GM12878 (cell line): ENCODE results near the gene ANKRD31. TPM values are rescaled to one million over a fixed set of nuclear protein-coding genes. Genes with fewer than 3 reads are reported as not detected.

Experiments used
- ATAC-seq: fragments of 200-7000 bp; cut with Tn5 transposase; 3 replicates; pipeline ENCODE4 v1.9.1; 2020; ENCODE audit warnings: mild to moderate bottlenecking, moderate library complexity
- BruUV-seq: library from RNA; stranded (reverse); fragments of 400-500 nt; replicated peaks from 2 replicates; lab custom pipeline; 2021; lab: Mats Ljungman, UMichigan
- CTCF ChIA-PET: fragments of 300-600 bp; sonication (Branson Sonifier 250); formaldehyde crosslinking; extraction: SDS; loops from one replicate; lab custom pipeline; 2021; ENCODE audit warnings: inconsistent platforms; lab: Yijun Ruan, JAX
- POLR2A ChIA-PET: fragments of 350-600 bp; formaldehyde crosslinking; extraction: SDS; loops from one replicate; lab custom pipeline; 2021; ENCODE audit warnings: inconsistent platforms; lab: Charles Lee
- RAD21 ChIA-PET: fragments of 300-600 bp; sonication (Branson Sonifier 250); formaldehyde crosslinking; loops from one replicate; lab custom pipeline; 2023; ENCODE audit warnings: antibody characterized with exemption; ENCODE audit not compliant: unreplicated experiment; lab: Charles Lee
- SMC1A ChIA-PET: fragments of 300-600 bp; sonication (Branson Sonifier 250); formaldehyde crosslinking; loops from one replicate; lab custom pipeline; 2023; ENCODE audit not compliant: unreplicated experiment, uncharacterized antibody; lab: Charles Lee
- DNase-seq: peaks from one replicate; pipeline ENCODE4 v3.0.0-alpha.2; 2011; ENCODE audit warnings: low read depth, low spot score
- FAIRE-seq: peaks from 3 replicates; lab custom pipeline; 2011; peaks lifted over from hg19 to GRCh38; lab: Jason Lieb, UNC
- H2AFZ ChIP-seq: 2 replicates; pipeline ENCODE4 v1.6.0; 2011; ENCODE audit warnings: low read depth, low read length, control low read depth; ENCODE audit not compliant: control insufficient read depth
- H3K27ac ChIP-seq: 2 replicates; pipeline ENCODE4 v1.5.1; 2011; ENCODE audit warnings: control low read depth; ENCODE audit not compliant: control insufficient read depth, insufficient read depth
- H3K27me3 ChIP-seq, 2 experiments: replicated peaks in 1 of 2; 2 replicates each; pipeline versions ENCODE4 v1.6.0 to v1.6.1; 2011; ENCODE audit warnings: low read length in 1 of 2; ENCODE audit not compliant: control insufficient read depth in 2 of 2, insufficient read depth in 2 of 2
- H3K36me3 ChIP-seq, 2 experiments: 2 replicates each; pipeline ENCODE4 v1.5.1; 2011; ENCODE audit warnings: low read length in 1 of 2; ENCODE audit not compliant: control insufficient read depth in 2 of 2, insufficient read depth in 2 of 2
- H3K4me1 ChIP-seq: 2 replicates; pipeline ENCODE4 v1.6.1; 2011; ENCODE audit warnings: mild to moderate bottlenecking, low read length, moderate library complexity, mixed read lengths; ENCODE audit not compliant: control insufficient read depth, insufficient read depth
- H3K4me2 ChIP-seq: 2 replicates; pipeline ENCODE4 v1.6.0; 2011; ENCODE audit warnings: control low read depth; ENCODE audit not compliant: control insufficient read depth, insufficient read depth
- H3K4me3 ChIP-seq: fragments of 200-600 bp; sonication (generic); 2 replicates; pipeline ENCODE4 v1.5.1; 2016
- H3K79me2 ChIP-seq: 2 replicates; pipeline ENCODE4 v1.6.0; 2011; ENCODE audit warnings: low read length; ENCODE audit not compliant: control insufficient read depth, insufficient read depth
- H3K9ac ChIP-seq: 2 replicates; pipeline ENCODE4 v1.8.0; 2011; ENCODE audit warnings: low read length, control low read depth, mixed read lengths; ENCODE audit not compliant: control insufficient read depth, insufficient read depth
- H3K9me3 ChIP-seq: replicated peaks from 3 replicates; pipeline ENCODE4 v1.5.1; 2011; ENCODE audit warnings: mild to moderate bottlenecking, low read length; ENCODE audit not compliant: control insufficient read depth, insufficient read depth
- H4K20me1 ChIP-seq: 2 replicates; pipeline ENCODE4 v1.6.0; 2011; ENCODE audit not compliant: control insufficient read depth, insufficient read depth
- ATF7 ChIP-seq: fragments of 450-650 bp; IDR thresholded peaks from 2 replicates; pipeline ENCODE4 v1.6.1; 2016; ENCODE audit warnings: low read depth, mild to moderate bottlenecking
- CBX3 ChIP-seq: fragments of 200-600 bp; sonication (generic); IDR thresholded peaks from 2 replicates; pipeline ENCODE4 v1.6.1; 2016; ENCODE audit warnings: low read depth, borderline replicate concordance
- HDAC6 ChIP-seq: fragments of 200-600 bp; sonication (generic); IDR thresholded peaks from one replicate; pipeline ENCODE4 v1.8.0; 2017; ENCODE audit warnings: antibody characterized with exemption; ENCODE audit not compliant: unreplicated experiment
- JUND ChIP-seq: IDR thresholded peaks from 2 replicates; pipeline ENCODE4 v1.6.1; 2012; ENCODE audit warnings: low read depth, mild to moderate bottlenecking, low read length, improper control_type of control experiment, moderate library complexity
- LARP7 ChIP-seq: fragments of 450-650 bp; IDR thresholded peaks from 2 replicates; pipeline ENCODE4 v1.6.1; 2017; ENCODE audit warnings: mild to moderate bottlenecking
- MEF2A ChIP-seq: IDR thresholded peaks from 2 replicates; pipeline ENCODE4 v1.6.1; 2011; ENCODE audit warnings: low read depth, mild to moderate bottlenecking, low read length, moderate library complexity; ENCODE audit not compliant: insufficient read depth
- POLR2A ChIP-seq: IDR thresholded peaks from 2 replicates; pipeline ENCODE4 v1.6.1; 2011; ENCODE audit warnings: low read depth, mild to moderate bottlenecking, low read length
- RAD21 ChIP-seq: IDR thresholded peaks from 2 replicates; pipeline ENCODE4 v1.6.1; 2011; ENCODE audit warnings: mild to moderate bottlenecking, low read depth, low read length, moderate library complexity; ENCODE audit not compliant: insufficient read depth
- RAD51 ChIP-seq: fragments of 450-650 bp; IDR thresholded peaks from 2 replicates; pipeline ENCODE4 v1.6.1; 2016; ENCODE audit warnings: moderate library complexity, mild to moderate bottlenecking, inconsistent platforms
- RELA ChIP-seq: fragments of 450-650 bp; IDR thresholded peaks from 2 replicates; pipeline ENCODE4 v1.8.0; 2014; ENCODE audit warnings: borderline replicate concordance; ENCODE audit not compliant: partially characterized antibody
- RUNX3 ChIP-seq: IDR thresholded peaks from 2 replicates; pipeline ENCODE4 v1.6.1; 2012; ENCODE audit warnings: low read length, inconsistent platforms
- SMAD5 ChIP-seq: IDR thresholded peaks from 2 replicates; pipeline ENCODE4 v1.6.1; 2016; ENCODE audit warnings: antibody characterized with exemption, low read depth
- SREBF2 ChIP-seq: IDR thresholded peaks from 2 replicates; pipeline ENCODE4 v1.6.1; 2012; ENCODE audit warnings: mild to moderate bottlenecking, low read length
- WGBS: methylation state at CpG from one replicate; pipeline ENCODE4 v1.1.6; 2016; ENCODE audit warnings: low lambda C conversion rate; ENCODE audit not compliant: insufficient replicate concordance, insufficient coverage; ENCODE audit errors: missing lambda C conversion rate; 5-methylcytosine and 5-hydroxymethylcytosine counted together
- in situ Hi-C: fragments of 300-500 bp; cut with MboI; formaldehyde crosslinking; loops from 9 replicates; pipeline ENCODE4 v1.14.3; 2018; ENCODE audit warnings: mixed read lengths
- intact Hi-C: fragments of 100-400 bp; cut with micrococcal nuclease; formaldehyde crosslinking; loops from one replicate; pipeline ENCODE4 v1.14.2; 2022; ENCODE audit not compliant: unreplicated experiment
- polyA plus RNA-seq, 11 experiments: library from polyadenylated mRNA; depleted of rRNA in 4 of 11; unstranded in 6 of 11; stranded (reverse) in 5 of 11; fragments of >200 nt; fragmentation: Nextera tagmentation in 4 of 11; fragmentation: Illumina TruSeq in 1 of 11; extraction: Ambion mirVana in 4 of 11; extraction: Trizol in 1 of 11; gene quantifications; 1 replicate in 1 of 11; 2 replicates in 10 of 11; pipeline versions ENCODE4 v1.2.1 to v1.2.3, GENCODE V29; 2011 to 2016; ENCODE audit warnings: inconsistent platforms in 2 of 11, missing spikeins in 2 of 11, low read depth in 1 of 11
- total RNA-seq, 4 experiments: library from RNA; depleted of rRNA in 3 of 4; stranded (reverse); fragments of >200 nt in 3 of 4; fragmentation: Illumina TruSeq in 1 of 4; extraction: Trizol in 1 of 4; gene quantifications; 2 replicates each; pipeline versions ENCODE4 v1.2.1 to v1.2.3, GENCODE V29; 2013 to 2021
- TF ChIP-seq, protein P1 (sequence below): fragments of 450-650 bp; IDR thresholded peaks from 2 replicates; pipeline ENCODE4 v1.6.1; 2017; ENCODE audit warnings: borderline replicate concordance
- TF ChIP-seq, protein P2 (sequence below): fragments of 450-650 bp; formaldehyde crosslinking; IDR thresholded peaks from 2 replicates; pipeline ENCODE4 v1.4.0; 2020; ENCODE audit warnings: mild to moderate bottlenecking, moderate library complexity

Gene ANKRD31
- total and polyA plus RNA-seq, 10 of the 15 experiments (the other 5 are each of a cell fraction or from before 2014, with no cell fraction given), result under 0.01 to 0.10 (median 0.04) TPM; not detected in 3

DNA sequence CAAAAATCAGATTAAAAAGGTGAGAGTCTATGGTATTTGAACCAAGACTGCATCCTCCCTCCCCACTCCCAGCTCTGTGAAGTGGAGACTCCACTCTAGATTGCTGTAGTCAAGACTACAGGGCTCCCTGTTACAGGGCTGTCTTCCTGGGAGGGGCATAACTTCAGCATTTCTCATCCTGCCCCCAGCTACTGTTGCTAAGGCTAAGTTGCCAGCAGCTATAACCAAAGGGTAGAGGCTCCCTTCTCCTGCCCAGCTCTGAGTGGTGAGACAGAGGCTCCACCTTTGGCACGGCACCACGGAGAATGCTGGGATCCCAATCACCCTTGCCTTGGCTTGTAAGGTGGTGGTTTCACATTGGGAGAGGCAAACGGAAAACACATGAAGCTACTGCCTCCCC lies 145.1 kb downstream of the ANKRD31 start:
- peaks cover 5 to 8% of the 10 kb centered on the region in 2 experiments; a peak in 3 of 4 replicates for H3K27me3 ChIP-seq
- SMC1A ChIA-PET, result no interaction called here
- TF ChIP-seq RUNX3, result no peak
- TF ChIP-seq RELA, result no peak
- TF ChIP-seq ATF7, result no peak
- H3K79me2 ChIP-seq, result no peaks in the 10 kb centered on the region
- intact Hi-C loops (no loop called here), in situ Hi-C loops (no loop called here)
- no peaks in the 10 kb centered on the region for H4K20me1 ChIP-seq
- FAIRE-seq, result no peak
- CTCF ChIA-PET, result no interaction called here
- H3K4me2 ChIP-seq, result no peak overlapping the region
- no peak for ATAC-seq
- RAD21 ChIA-PET, result no interaction called here
- WGBS, result 57% methylated on average over 3 of the region's 3 CpGs
- H3K27ac ChIP-seq, result no peak overlapping the region
- H2AFZ ChIP-seq, result no peak overlapping the region
- H3K9me3 ChIP-seq, result no peaks in the 10 kb centered on the region
- POLR2A ChIA-PET, result no interaction called here
- H3K9ac ChIP-seq, result no peak overlapping the region
- no peak overlapping the region for H3K4me3 ChIP-seq
- H3K36me3 ChIP-seq, result no peaks in the 10 kb centered on the region
- DNase-seq, result no peak
- BruUV-seq, result no TSS peak
- H3K4me1 ChIP-seq, result no peaks in the 10 kb centered on the region

DNA sequence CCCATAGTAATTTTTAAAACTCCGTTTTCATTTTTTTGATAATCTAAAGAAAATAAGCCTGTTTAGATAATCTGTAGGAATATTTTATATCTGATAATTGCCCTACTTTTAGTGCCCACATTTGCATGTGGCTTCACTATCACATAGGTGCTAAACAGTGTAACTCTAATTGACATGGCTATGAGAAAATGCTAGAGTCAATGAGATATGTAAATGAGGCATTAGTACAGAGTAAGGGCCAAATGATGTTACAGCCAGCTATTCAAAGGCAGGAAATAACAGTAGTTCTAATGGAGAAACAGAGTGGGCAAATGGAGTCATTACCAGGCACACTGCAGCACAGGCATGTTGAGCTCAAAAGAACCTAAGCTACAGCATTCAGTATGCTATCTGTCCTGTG lies 147.0 kb downstream of the ANKRD31 start:
- in situ Hi-C loops, result no loop called here
- intact Hi-C loops, result no loop called here
- ChIA-PET POLR2A (no interaction called here), CTCF (interaction anchor here (1.0 kb wide), 1 partner anchor 176 kb away, joined by 3 read pairs; no protein-coding TSS in a partner anchor), SMC1A (no interaction called here), RAD21 (no interaction called here)
- Histone ChIP-seq H3K27ac (no peak overlapping the region), H3K4me3 (no peak overlapping the region), H3K27me3 (peaks cover 5 to 8% of the 10 kb centered on the region in 2 experiments; a peak in 3 of 4 replicates), H3K36me3 (no peaks in the 10 kb centered on the region), H3K4me1 (no peaks in the 10 kb centered on the region), H4K20me1 (no peaks in the 10 kb centered on the region), H3K9me3 (no peaks in the 10 kb centered on the region), H3K4me2 (no peak overlapping the region), H3K79me2 (no peaks in the 10 kb centered on the region), H3K9ac (no peak overlapping the region), H2AFZ (no peak overlapping the region)
- DNase-seq, result no peak
- no TSS peak for BruUV-seq
- 59% methylated on average over 1 of the region's 1 CpG for WGBS
- FAIRE-seq, result no peak
- no peak for ATAC-seq
- TF ChIP-seq SMAD5 (no peak), CBX3 (no peak), POLR2A (no peak), HDAC6 (no peak), LARP7 (no peak), RAD21 (no peak), JUND (no peak), SREBF2 (no peak), MEF2A (no peak), RAD51 (no peak)
- TF ChIP-seq, protein P1, sequence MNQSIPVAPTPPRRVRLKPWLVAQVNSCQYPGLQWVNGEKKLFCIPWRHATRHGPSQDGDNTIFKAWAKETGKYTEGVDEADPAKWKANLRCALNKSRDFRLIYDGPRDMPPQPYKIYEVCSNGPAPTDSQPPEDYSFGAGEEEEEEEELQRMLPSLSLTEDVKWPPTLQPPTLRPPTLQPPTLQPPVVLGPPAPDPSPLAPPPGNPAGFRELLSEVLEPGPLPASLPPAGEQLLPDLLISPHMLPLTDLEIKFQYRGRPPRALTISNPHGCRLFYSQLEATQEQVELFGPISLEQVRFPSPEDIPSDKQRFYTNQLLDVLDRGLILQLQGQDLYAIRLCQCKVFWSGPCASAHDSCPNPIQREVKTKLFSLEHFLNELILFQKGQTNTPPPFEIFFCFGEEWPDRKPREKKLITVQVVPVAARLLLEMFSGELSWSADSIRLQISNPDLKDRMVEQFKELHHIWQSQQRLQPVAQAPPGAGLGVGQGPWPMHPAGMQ, result no peak
- TF ChIP-seq, protein P2, sequence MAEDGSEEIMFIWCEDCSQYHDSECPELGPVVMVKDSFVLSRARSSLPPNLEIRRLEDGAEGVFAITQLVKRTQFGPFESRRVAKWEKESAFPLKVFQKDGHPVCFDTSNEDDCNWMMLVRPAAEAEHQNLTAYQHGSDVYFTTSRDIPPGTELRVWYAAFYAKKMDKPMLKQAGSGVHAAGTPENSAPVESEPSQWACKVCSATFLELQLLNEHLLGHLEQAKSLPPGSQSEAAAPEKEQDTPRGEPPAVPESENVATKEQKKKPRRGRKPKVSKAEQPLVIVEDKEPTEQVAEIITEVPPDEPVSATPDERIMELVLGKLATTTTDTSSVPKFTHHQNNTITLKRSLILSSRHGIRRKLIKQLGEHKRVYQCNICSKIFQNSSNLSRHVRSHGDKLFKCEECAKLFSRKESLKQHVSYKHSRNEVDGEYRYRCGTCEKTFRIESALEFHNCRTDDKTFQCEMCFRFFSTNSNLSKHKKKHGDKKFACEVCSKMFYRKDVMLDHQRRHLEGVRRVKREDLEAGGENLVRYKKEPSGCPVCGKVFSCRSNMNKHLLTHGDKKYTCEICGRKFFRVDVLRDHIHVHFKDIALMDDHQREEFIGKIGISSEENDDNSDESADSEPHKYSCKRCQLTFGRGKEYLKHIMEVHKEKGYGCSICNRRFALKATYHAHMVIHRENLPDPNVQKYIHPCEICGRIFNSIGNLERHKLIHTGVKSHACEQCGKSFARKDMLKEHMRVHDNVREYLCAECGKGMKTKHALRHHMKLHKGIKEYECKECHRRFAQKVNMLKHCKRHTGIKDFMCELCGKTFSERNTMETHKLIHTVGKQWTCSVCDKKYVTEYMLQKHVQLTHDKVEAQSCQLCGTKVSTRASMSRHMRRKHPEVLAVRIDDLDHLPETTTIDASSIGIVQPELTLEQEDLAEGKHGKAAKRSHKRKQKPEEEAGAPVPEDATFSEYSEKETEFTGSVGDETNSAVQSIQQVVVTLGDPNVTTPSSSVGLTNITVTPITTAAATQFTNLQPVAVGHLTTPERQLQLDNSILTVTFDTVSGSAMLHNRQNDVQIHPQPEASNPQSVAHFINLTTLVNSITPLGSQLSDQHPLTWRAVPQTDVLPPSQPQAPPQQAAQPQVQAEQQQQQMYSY (CRISPR knock-in tag), result no peak
